Measurements from ENCODE around the gene PRKAG2. TPM values are rescaled to one million over a fixed set of nuclear protein-coding genes. Genes with fewer than 3 reads are reported as not detected.
"Not testable (repeated sequence)": the region's sequence is repeated elsewhere in the genome, so short reads cannot be mapped to it uniquely, and the experiment has no call there.

Gene PRKAG2
- polyA plus RNA-seq, 4 donors = 24.9 to 44.4 (median 28.2) TPM

DNA sequence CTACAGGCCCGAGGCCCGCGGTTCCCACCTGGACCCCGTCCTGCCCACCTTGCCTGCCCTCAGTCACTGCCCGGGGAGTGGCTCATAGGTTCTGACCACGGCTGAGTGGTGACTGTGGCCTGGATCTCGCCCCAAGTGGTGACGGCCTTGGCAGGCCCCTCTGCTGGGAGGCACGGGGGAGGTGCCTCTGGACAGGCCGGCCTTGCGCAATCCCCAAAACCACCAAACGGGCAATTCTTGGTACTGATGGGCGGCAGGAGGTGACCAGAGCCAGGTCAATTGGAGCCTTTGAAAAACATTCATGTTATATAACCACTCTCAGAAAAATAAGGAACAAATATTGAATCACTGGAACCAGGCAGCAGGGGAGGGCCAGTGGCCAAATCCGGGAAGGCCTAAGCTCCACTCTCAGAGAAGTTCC lies 83.4 kb downstream of the PRKAG2 start:
- no peak for DNase-seq (ENCODE audit: low read depth in 4 of 4, low spot score in 2 of 4)

DNA sequence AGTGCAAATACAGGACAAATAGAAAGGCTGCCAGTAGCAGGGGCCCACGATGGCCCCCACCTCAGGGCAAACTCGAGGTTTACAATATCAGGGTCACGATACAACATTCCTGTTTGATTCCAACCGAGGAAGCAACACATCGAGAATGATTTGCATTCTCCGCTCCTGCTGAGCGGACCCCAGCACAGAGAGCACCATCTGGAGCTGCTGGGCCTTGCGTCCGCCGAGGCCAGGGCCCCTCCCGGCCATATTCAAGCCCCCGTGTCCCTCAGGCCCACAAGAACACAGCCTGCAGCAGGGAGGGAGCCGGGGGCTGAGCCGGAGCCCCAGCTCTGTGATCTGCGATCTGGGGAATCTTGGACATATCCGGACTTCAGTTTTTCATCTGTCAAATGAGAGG lies 84.3 kb downstream of the PRKAG2 start:
- no peak for DNase-seq (ENCODE audit: low read depth in 4 of 4, low spot score in 2 of 4)

DNA sequence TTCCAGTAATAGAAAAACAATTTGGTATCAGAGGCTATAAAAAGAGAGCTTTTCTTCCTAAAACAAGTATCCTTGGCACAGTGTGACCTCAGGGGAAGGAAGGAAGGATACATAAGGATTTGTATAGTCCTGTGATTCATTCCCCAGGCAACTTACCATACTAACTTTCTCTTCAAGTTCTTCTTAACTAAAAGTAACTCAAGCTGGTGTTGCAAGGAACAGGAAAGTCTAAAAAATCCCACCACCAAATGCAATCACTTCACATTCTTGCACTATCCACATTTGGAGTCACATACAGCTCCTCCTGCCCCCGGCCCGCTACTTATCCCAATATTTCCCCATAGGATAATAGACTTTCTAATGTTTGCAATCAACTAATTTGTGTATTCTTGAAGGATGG lies 84.8 kb downstream of the PRKAG2 start:
- no peak for DNase-seq (ENCODE audit: low read depth in 4 of 4, low spot score in 2 of 4)

DNA sequence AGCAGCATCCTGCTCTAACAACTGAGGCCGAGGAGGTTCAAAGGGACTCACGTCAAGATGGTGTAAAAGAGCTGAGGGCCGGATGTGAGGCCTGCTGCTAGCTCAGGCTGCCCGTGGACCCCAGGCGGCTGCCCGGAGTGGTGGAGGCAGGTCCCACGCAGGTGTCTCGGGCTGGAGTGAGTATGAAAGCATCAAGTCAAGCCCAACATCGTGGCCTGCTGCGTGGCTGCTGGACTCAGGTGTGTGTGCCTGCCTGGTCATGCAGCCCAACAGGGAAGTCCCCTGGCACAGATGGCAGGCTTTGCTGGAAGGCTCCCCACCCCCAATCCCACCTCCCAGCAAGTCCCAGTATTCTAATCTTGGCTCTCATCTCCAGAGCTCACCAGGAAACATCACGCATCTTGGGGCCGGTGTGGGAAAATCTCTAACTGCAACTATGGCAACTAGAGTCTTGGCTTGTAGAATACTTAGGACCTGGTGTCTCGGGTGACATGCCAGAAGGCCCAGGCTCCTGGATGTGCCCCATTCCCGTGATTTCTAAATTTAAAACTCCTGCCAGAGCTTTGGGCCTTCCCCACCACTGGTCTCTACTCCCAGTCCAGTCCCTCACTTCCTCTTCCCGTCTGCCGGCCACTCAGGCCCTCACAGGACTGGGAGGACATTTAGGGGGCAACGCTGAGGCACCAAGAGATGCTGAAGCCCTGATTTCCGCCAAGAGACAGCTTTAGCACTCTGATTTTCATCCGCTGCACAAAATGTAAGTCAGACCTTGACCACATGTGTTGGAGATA lies 85.9 kb downstream of the PRKAG2 start:
- no peak for DNase-seq (ENCODE audit: low read depth in 4 of 4, low spot score in 2 of 4)

DNA sequence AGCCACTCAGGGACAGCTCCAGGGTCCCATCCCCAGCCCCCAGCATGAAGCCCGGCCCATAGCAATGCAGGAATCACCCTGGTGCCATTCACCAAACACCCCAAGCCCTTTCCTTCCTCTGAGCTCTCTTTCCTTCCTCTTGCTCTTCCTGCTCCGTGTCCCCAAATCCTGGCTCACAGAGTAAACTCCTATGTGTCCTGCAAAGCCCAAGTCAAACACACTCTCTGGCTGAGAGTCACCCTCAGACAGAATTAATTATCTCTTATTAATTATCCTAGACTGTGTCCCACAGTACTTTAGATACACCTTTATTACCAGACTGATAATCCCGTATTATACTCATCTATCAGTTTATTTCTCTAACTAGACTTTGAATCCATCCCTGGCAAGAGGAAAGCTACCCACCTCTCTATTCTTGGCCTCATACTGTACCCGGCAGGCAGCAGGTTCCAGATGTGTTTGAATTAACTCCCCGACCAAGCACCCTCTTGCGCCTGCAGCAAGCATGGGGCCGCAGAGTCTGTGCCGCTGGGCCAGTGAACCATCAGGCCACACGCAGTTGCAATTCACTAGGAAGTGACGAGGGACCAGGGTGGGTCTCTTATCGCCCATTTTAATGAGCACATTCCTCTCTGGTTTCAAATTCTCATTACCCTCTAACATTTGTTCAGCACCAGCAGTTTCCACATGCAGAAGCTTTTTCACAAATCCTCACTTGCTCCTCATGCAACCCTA lies 86.7 kb downstream of the PRKAG2 start:
- no peak for DNase-seq (ENCODE audit: low read depth in 4 of 4, low spot score in 2 of 4)

- DNase-seq (ENCODE audit: low read depth in 4 of 4, low spot score in 2 of 4) = no peak
These were observed 87.5 kb downstream of the PRKAG2 start for GRCh38 chr7:151789380-151789947.

DNA sequence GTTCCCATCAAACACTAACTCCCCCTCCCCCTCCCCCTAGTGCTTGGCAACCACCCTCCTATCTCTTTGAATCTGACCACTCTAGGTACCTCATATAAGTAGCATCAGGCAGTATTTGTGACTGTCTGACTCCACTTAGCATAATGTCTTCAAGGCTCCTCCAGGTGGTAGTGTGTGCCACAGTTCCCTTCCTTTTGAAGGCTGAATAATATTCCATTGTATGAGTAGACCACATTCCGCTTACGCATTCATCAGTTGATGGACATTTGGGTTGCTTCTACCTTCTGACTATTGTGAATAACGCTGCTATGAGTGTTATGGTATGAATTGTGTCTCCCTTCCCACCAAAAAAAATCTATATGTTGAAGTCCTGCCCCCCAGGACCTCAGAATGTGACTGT lies 89.6 kb downstream of the PRKAG2 start:
- no peak for DNase-seq (ENCODE audit: low read depth in 4 of 4, low spot score in 2 of 4)

GRCh38 chr7:151786936-151787335 lies 90.0 kb downstream of the PRKAG2 start:
- no peak for DNase-seq (ENCODE audit: low read depth in 4 of 4, low spot score in 2 of 4)

DNA sequence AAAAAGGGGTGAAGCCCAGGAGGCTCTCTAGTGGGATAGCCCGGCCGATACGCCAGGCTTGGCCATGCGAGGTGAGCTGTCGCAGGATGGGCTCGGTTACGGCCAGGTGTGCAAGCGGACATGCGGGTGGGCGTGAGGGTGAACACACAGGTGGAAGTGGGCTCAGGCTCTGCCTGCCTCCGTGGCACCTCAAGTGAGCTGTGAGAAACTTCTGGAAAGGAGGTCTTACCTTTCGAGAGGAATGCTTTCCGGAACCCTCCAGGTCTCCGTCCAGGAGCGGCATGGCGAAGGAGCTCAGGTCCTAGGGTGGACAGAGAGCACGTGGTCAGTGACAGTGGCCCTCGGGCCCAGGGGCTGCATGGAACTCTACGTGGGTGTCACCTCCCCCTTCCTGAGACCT lies 90.7 kb downstream of the PRKAG2 start:
- no peak for DNase-seq (ENCODE audit: low read depth in 4 of 4, low spot score in 2 of 4)

- no peak for DNase-seq (ENCODE audit: low read depth in 4 of 4, low spot score in 2 of 4)
These were observed 91.3 kb downstream of the PRKAG2 start for GRCh38 chr7:151785681-151785965.

DNA sequence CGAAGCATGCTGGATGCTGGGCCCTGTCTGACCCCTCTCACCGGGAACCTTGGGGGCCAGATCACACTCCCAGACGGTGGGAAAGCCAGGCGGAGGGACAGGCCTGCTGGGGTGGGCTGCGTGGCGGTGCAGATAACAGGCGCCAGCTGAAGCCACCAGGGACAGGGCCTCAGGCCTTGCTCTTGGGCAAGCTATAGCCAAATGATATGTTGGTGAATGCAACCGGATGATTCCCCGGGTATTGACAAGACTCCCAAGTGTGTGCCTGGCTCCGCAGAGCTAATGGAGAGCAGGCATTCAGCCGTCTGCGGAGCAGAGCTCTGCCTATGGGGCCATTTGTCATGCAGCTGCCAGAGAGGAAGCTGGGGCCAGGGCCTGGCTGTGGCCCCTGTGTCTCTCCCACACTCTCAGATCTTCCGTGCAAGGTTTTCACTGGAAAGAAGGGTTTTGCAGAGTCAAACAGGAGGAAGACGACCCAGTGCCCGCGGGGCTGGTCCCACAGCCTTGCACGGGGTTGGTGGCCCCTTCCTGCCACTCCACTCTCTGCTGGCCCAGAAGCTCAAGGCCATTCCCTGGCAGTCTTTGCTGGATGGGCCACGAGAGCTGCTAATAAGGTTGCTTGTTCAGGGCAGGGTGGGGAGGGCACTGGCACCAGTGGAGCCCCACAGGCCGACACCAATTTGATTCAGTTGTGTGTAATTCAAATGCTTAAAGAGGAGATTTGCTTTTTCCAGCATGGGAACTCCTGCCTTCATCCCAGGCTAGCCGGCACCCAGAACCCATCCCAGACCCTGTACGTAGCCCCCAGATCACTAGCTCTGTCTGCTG lies 91.8 kb downstream of the PRKAG2 start:
- no peak for DNase-seq (ENCODE audit: low read depth in 4 of 4, low spot score in 2 of 4)

GRCh38 chr7:151783958-151784575 lies 92.8 kb downstream of the PRKAG2 start:
- DNase-seq (ENCODE audit: low read depth in 4 of 4, low spot score in 2 of 4) = no peak

DNA sequence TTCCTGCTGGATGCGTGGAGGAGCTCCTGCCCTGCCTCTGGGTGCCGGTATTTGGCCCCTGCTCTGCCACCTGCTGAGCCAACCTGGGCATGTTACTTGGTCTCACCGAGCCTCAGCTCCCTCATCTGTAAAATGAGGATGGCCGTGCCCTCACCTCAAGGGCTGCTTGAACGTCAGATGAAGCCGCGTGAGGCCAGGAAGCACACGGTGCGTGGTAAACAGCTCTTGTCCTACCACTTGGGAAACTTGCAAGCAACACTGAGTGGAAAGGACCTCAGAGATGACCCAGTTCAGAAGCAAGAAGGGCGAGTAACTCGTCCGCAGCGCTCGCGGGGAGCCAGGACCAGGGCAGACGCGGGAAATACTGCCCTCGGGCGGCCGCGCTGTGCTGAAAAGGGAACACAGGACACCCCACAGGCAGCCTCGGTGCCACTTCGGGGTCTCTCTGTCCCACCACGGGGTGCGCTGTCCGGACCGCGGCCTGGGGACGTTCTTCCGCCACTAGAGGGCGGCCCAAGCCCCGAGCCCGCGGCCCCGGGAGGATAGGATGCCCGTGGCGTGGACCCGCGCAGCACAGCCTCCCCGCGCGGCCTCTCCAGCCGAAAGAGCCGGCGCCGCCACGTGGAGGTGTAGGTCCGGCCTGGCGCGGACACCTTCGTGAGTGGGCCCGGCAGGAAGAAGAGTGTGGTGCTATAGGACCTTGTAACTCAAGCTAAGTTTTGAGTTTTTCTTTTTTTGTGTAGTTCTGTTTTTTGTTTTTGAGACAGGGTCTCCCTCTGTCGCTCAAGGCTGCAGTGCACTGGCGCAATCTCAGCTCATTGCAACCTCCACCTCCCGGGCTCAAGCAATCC lies 94.1 kb downstream of the PRKAG2 start:
- peak in 2 of 4 donors; percentile 34 to 39 for DNase-seq (ENCODE audit: low read depth in 4 of 4, low spot score in 2 of 4)

DNA sequence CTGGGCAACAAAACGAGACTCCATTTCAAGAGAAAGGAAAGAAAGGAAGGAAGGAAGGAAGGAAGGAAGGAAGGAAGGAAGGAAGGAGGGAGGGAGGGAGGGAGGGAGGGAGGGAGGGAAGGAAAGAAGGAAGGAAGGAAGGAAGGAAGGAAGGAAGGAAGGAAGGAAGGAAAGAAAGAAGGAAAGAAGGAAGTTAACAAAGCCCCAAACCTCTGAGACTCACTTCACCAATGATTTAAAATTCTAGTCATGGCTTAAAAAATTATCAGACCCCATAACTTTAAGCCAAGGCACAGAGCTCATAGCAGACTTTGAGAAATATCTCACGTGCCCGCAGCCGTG lies 94.7 kb downstream of the PRKAG2 start:
- not testable (repeated sequence) for DNase-seq (ENCODE audit: low read depth in 4 of 4, low spot score in 2 of 4)

DNA sequence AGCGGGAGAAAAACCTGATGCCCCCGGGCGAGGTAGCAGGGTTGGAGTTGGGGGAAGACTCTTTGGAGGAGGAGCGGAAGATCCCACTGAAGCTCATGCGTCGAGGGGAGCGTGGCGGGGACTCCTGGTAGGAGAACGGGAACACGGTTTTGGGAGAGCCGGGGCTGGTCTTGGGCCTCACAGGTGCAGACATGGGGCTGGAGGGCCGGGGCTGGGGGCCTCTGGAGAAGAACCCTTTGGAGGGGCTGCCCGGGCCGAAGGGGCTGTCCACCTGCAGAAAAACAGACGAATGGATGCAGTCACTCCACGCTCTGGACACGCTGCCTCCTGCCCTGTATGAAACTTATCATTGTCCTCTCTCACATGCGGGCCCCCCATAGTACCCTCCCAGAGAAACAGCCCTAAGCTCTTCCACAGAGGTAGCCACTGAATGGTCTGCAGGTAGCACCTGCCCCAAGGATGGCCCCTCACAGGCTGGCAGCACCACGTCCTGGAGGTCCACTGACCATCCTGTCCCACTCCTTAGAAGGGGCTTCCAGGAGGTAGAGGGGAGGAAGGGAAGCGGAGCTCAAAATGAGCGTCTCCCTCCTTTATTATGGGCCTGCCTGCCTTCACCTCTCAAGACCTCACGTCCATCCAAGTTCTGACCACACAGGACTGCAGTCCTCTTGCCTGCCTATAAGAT lies 95.6 kb downstream of the PRKAG2 start:
- no peak for DNase-seq (ENCODE audit: low read depth in 4 of 4, low spot score in 2 of 4)

- no peak for DNase-seq (ENCODE audit: low read depth in 4 of 4, low spot score in 2 of 4)
These were observed 96.3 kb downstream of the PRKAG2 start for GRCh38 chr7:151780631-151781030.

DNA sequence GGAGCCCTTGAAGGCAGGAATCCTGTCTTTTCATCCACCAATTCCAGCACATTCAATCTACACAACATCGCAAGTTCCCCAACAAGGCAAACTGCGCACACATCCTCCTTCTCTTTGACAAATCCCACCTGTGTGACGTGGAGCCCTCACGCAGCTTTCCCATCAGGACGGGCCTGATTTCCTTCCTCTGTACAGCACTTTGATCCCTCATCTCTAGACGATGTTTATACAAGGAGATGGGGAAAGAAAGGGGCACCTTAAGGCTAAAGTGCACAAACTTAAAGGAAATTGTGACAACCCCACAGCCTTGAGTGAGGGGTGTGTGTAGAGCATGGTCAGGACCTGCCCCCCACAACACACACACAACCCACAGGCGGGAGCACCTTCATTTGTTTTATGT lies 97.2 kb downstream of the PRKAG2 start:
- no peak for DNase-seq (ENCODE audit: low read depth in 4 of 4, low spot score in 2 of 4)

DNA sequence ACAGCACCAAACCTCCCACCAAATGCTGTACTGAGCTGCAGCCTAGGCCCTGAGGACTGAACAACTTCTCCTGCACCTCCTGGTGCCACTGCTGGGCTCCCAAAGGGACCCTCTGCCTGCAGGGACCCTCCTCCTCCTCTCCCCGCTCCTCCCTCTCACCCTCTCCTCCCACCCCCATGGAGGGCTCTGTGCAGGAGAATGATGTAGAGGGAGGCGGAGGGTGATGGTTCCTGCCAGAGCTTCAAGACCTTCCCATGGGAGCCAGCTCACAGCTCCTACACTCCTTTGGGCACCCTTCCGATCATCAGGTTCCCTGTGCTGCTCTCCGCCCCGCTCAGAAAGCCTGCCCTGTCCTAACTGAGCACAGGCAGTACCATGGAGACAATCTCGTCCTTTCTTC lies 97.7 kb downstream of the PRKAG2 start:
- DNase-seq (ENCODE audit: low read depth in 4 of 4, low spot score in 2 of 4) = no peak

GRCh38 chr7:151777908-151778670 lies 98.8 kb downstream of the PRKAG2 start:
- DNase-seq (ENCODE audit: low read depth in 4 of 4, low spot score in 2 of 4) = no peak

Data from left renal cortex interstitium (tissue), 4 donors.